Nucleus accumbens (tissue), 56 donors: ENCODE data around the gene TMEM132D.
"Not testable (repeated sequence)": the region's sequence is repeated elsewhere in the genome, so short reads cannot be mapped to it uniquely, and the experiment has no call there.

Experiments used
- DNase-seq, 56 donors: peaks; one replicate each; lab custom pipeline; 2025; lab: John Stamatoyannopoulos, UW

The TMEM132D gene

GRCh38 chr12:129549656-129550055, 354.2 kb downstream of the TMEM132D start:
- no peak for DNase-seq

GRCh38 chr12:129549020-129549419, 354.8 kb downstream of the TMEM132D start:
- not testable (repeated sequence) for DNase-seq

GRCh38 chr12:129544716-129545115, 359.1 kb downstream of the TMEM132D start:
- DNase-seq: no peak

GRCh38 chr12:129540954-129541353, 362.9 kb downstream of the TMEM132D start:
- no peak for DNase-seq

- DNase-seq: no peak
Observed at GRCh38 chr12:129540249-129540648, 363.6 kb downstream of the TMEM132D start.

- peak in 1 of 56 donors; percentile 4 for DNase-seq
Observed at GRCh38 chr12:129538724-129539335, 365.0 kb downstream of the TMEM132D start.

GRCh38 chr12:129538137-129538536, 365.7 kb downstream of the TMEM132D start:
- DNase-seq: no peak

- DNase-seq: no peak
Observed at GRCh38 chr12:129534966-129535750, 368.7 kb downstream of the TMEM132D start.

- no peak for DNase-seq
Observed at GRCh38 chr12:129532707-129533499, 370.9 kb downstream of the TMEM132D start.

- DNase-seq: no peak
Observed at GRCh38 chr12:129532082-129532481, 371.7 kb downstream of the TMEM132D start.

GRCh38 chr12:129530984-129531383, 372.8 kb downstream of the TMEM132D start:
- DNase-seq: no peak

GRCh38 chr12:129530517-129530916, 373.3 kb downstream of the TMEM132D start:
- no peak for DNase-seq

GRCh38 chr12:129527506-129527905, 376.3 kb downstream of the TMEM132D start:
- DNase-seq: no peak

- no peak for DNase-seq
Observed at GRCh38 chr12:129523621-129524020, 380.2 kb downstream of the TMEM132D start.

- DNase-seq: no peak
Observed at GRCh38 chr12:129520739-129521138, 383.1 kb downstream of the TMEM132D start.

- DNase-seq: no peak
Observed at GRCh38 chr12:129503802-129504201, 400.0 kb downstream of the TMEM132D start.

GRCh38 chr12:129496226-129496625, 407.6 kb downstream of the TMEM132D start:
- no peak for DNase-seq

- no peak for DNase-seq
Observed at GRCh38 chr12:129494766-129495165, 409.1 kb downstream of the TMEM132D start.

GRCh38 chr12:129494260-129494659, 409.6 kb downstream of the TMEM132D start:
- no peak for DNase-seq

- no peak for DNase-seq
Observed at GRCh38 chr12:129489100-129489676, 414.6 kb downstream of the TMEM132D start.

GRCh38 chr12:129486931-129487330, 416.9 kb downstream of the TMEM132D start:
- no peak for DNase-seq
